Calu3 (cell line): ENCODE data around the gene VPS13D. TPM values are rescaled to one million over a fixed set of nuclear protein-coding genes. Genes with fewer than 3 reads are reported as not detected.
A peak's percentile ranks its signal among the peaks of the same experiment; 100 is the strongest.

Experiments used
- BruUV-seq: library from RNA; stranded (reverse); fragments of 400-500 nt; replicated peaks from 2 replicates; lab custom pipeline; 2021; lab: Mats Ljungman, UMichigan
- CTCF ChIA-PET: fragments of 300-600 bp; sonication (Branson Sonifier 250); formaldehyde crosslinking; loops from one replicate; lab custom pipeline; 2022; ENCODE audit warnings: antibody characterized with exemption; lab: Charles Lee
- DNase-seq: peaks from one replicate; pipeline ENCODE4 v3.0.0; 2022
- H3K27ac Mint-ChIP-seq: one replicate; pipeline ENCODE4 v1.8.0; 2022; ENCODE audit warnings: mixed read lengths; ENCODE audit not compliant: unreplicated experiment
- H3K27me3 Mint-ChIP-seq: one replicate; pipeline ENCODE4 v1.8.0; 2022; ENCODE audit warnings: mixed read lengths; ENCODE audit not compliant: unreplicated experiment
- H3K36me3 Mint-ChIP-seq: one replicate; pipeline ENCODE4 v1.8.0; 2022; ENCODE audit warnings: mild to moderate bottlenecking, moderate library complexity, mixed read lengths; ENCODE audit not compliant: insufficient read depth, unreplicated experiment
- H3K4me1 Mint-ChIP-seq: one replicate; pipeline ENCODE4 v1.8.0; 2022; ENCODE audit warnings: mild to moderate bottlenecking, low read depth, mixed read lengths; ENCODE audit not compliant: unreplicated experiment
- H3K4me3 Mint-ChIP-seq: one replicate; pipeline ENCODE4 v1.8.0; 2022; ENCODE audit warnings: mild to moderate bottlenecking, low read depth, moderate library complexity, mixed read lengths; ENCODE audit not compliant: unreplicated experiment
- H3K9me3 Mint-ChIP-seq: one replicate; pipeline ENCODE4 v1.8.0; 2022; ENCODE audit warnings: low read depth, mixed read lengths; ENCODE audit not compliant: unreplicated experiment
- intact Hi-C: fragments of 100-400 bp; cut with micrococcal nuclease; formaldehyde crosslinking; loops from one replicate; pipeline ENCODE4 v1.10.0; 2022; ENCODE audit not compliant: unreplicated experiment
- total RNA-seq: library from RNA; stranded (reverse); gene quantifications from 2 replicates; pipeline ENCODE4 v1.2.3, GENCODE V29; 2022
- TF ChIP-seq, protein P1 (sequence below): fragments of 200-600 bp; IDR thresholded peaks from one replicate; pipeline ENCODE4 v1.8.0; 2022; ENCODE audit warnings: antibody characterized with exemption; ENCODE audit not compliant: unreplicated experiment

Gene VPS13D
- total RNA-seq, 1 experiment from 2014 or later, result 30.6 TPM

DNA sequence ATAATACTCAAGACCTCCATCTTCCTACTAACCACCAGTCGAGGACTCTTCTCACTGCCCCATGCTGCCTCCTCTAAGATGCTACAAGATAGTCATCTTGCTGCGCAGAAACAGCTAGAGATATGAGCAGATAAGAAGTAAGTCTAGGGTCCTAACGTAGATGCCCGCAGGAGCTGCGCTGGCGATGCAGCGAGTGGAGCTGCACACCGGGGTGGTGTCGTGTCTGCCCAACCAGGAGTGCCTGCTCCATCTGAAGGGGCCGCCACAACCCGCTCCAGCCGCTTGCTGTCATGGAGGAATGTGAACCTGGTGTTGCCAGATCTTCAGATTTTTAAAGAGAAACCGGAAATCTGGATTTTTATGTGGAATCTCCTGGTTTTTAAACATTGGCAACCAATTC, 175.1 kb downstream of the VPS13D start:
- Mint-ChIP-seq H3K9me3 (peaks cover under 1% of the 10 kb centered on the region), H3K36me3 (peaks cover 10% of the 10 kb centered on the region), H3K4me1 (peaks cover 9% of the 10 kb centered on the region), H3K4me3 (no peak overlapping the region), H3K27ac (no peak overlapping the region), H3K27me3 (no peaks in the 10 kb centered on the region)
- no TSS peak for BruUV-seq
- TF ChIP-seq, protein P1, sequence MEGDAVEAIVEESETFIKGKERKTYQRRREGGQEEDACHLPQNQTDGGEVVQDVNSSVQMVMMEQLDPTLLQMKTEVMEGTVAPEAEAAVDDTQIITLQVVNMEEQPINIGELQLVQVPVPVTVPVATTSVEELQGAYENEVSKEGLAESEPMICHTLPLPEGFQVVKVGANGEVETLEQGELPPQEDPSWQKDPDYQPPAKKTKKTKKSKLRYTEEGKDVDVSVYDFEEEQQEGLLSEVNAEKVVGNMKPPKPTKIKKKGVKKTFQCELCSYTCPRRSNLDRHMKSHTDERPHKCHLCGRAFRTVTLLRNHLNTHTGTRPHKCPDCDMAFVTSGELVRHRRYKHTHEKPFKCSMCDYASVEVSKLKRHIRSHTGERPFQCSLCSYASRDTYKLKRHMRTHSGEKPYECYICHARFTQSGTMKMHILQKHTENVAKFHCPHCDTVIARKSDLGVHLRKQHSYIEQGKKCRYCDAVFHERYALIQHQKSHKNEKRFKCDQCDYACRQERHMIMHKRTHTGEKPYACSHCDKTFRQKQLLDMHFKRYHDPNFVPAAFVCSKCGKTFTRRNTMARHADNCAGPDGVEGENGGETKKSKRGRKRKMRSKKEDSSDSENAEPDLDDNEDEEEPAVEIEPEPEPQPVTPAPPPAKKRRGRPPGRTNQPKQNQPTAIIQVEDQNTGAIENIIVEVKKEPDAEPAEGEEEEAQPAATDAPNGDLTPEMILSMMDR, result no peak
- intact Hi-C loops, result no loop called here
- no peak for DNase-seq
- CTCF ChIA-PET, result no interaction called here

GRCh38 chr1:12405325-12406210, 175.7 kb downstream of the VPS13D start:
- CTCF ChIA-PET, result no interaction called here

DNA sequence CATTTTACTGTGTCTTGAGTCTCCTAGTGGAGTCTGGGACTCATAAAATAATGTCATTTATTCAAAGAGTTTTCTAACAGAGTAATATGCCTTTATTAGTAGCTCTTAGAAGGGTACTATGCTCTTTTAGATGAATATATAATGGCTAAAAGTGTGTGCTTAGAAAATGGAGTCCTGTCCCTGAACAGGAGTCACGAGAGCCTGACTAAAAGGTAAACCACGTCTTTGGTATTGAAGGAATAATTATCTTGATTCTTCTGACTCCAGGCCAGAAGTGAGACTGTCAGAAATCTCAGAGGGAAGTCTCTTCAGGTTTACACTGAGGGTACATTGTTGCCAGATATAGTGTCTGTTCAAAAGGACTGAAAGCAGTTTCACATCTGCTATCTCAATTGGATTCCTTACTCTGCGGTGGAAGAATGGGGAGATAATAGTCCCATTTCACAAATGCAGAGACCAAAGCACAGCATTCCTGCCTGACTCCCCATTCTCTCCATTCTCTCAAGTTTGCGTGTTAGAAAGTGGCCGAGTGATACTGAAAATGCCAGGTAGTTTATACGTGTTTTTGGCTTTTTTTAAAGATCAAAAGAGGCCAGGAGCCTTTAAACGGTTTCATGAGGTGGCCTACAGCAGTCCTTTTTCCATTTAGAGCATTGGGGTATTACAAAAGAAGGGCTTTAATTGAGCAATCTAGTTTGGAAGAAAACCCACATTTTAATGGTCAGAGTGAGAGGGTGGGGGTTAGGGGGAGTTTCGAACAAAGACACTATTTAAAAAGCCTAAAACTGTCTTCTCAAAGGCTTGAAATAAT, 176.6 kb downstream of the VPS13D start:
- TF ChIP-seq, protein P1, result no peak
- no TSS peak for BruUV-seq
- peaks cover 7% of the 10 kb centered on the region for H3K9me3 Mint-ChIP-seq
- peaks cover 9% of the 10 kb centered on the region for H3K4me1 Mint-ChIP-seq
- no peak for DNase-seq
- intact Hi-C loops, result no loop called here
- H3K27me3 Mint-ChIP-seq, result no peaks in the 10 kb centered on the region
- CTCF ChIA-PET, result no interaction called here
- no peak overlapping the region for H3K4me3 Mint-ChIP-seq
- H3K36me3 Mint-ChIP-seq, result peaks cover 14% of the 10 kb centered on the region
- H3K27ac Mint-ChIP-seq, result no peak overlapping the region

More at GRCh38 chr1:12405325-12406210, 175.7 kb downstream of the VPS13D start:
- no peaks in the 10 kb centered on the region for H3K27me3 Mint-ChIP-seq
- TF ChIP-seq, protein P1, result no peak
- BruUV-seq, result no TSS peak
- no peak overlapping the region for H3K27ac Mint-ChIP-seq
- peaks cover 5% of the 10 kb centered on the region for H3K9me3 Mint-ChIP-seq
- peaks cover 14% of the 10 kb centered on the region for H3K36me3 Mint-ChIP-seq
- H3K4me3 Mint-ChIP-seq, result no peak overlapping the region
- peaks cover 9% of the 10 kb centered on the region for H3K4me1 Mint-ChIP-seq
- DNase-seq, result no peak
- intact Hi-C loops, result no loop called here

DNA sequence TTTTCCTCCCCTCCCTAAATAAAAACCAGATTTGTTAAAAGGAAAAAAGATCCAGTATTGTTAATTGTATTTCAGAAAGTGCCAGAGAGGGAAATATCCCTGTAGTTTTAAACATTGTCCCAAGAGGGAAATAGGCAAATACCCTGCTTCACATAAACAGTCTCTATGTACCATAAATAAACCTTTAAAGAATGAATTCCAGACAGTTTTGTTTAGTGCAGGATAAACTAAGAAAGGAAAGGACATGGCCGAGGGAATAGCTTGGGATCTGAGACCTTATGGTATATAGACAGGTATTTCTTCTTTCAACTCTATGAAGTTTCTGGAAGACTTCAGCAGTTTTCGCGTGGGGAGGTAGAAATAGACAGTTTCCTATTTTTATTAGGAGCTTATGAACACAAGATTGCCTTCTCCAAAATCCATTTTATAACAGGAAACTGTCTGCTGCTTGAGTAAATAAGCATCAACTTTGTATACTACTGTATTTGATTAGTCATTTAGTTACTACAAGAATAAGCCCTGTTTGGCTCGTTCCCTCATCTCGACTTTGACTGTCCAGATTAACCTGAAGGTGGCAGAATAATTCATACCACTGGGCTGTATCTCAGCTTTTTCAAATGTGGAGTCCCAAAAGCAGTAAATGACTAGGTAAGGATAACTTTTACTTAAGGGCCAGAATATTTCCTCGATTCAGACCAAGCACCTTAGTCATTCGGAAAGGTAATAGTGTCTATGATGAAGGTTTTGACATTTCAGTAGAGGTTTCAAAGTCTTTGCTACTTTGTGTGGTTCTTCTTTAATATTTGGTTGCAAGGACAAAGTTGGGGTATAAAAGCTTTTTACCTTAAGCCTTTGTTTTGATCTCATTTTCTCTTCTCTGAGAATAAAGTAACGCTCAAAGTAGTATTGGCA, 177.5 kb downstream of the VPS13D start:
- H3K4me3 Mint-ChIP-seq, result no peak overlapping the region
- peak; percentile 10 for DNase-seq
- CTCF ChIA-PET, result interaction anchor here (1.0 kb wide), 1 partner anchor 27 kb away, joined by 3 read pairs; no protein-coding TSS in a partner anchor
- TF ChIP-seq, protein P1, result no peak
- H3K9me3 Mint-ChIP-seq, result peaks cover 9% of the 10 kb centered on the region
- intact Hi-C loops, result no loop called here
- H3K4me1 Mint-ChIP-seq, result peaks cover 9% of the 10 kb centered on the region
- H3K27ac Mint-ChIP-seq, result no peak overlapping the region
- no TSS peak for BruUV-seq
- H3K27me3 Mint-ChIP-seq, result no peaks in the 10 kb centered on the region
- H3K36me3 Mint-ChIP-seq, result peaks cover 14% of the 10 kb centered on the region
